Ectodermal cell (in vitro differentiated cells): Measurements from ENCODE around the gene IQGAP3.

Experiments
- H3K27ac ChIP-seq: 2 replicates; pipeline ENCODE4 v1.7.0; 2013; ENCODE audit warnings: mild to moderate bottlenecking, low read depth, low read length; ENCODE audit not compliant: insufficient read depth, poor library complexity, severe bottlenecking
- H3K27me3 ChIP-seq: 2 replicates; pipeline ENCODE4 v1.7.0; 2013; ENCODE audit warnings: mild to moderate bottlenecking, low read length; ENCODE audit not compliant: insufficient read depth, control insufficient read depth, poor library complexity, severe bottlenecking
- H3K36me3 ChIP-seq: one replicate; pipeline ENCODE4 v1.7.0; 2013; ENCODE audit warnings: low read length; ENCODE audit not compliant: control insufficient read depth, insufficient read depth
- H3K4me1 ChIP-seq: one replicate; pipeline ENCODE4 v1.7.0; 2013; ENCODE audit warnings: low read length; ENCODE audit not compliant: control insufficient read depth, insufficient read depth
- H3K4me3 ChIP-seq: 2 replicates; pipeline ENCODE4 v1.7.0; 2013; ENCODE audit warnings: low read depth, low read length, control low read depth; ENCODE audit not compliant: insufficient read depth
- H3K9me3 ChIP-seq: 2 replicates; pipeline ENCODE4 v1.7.0; 2013; ENCODE audit warnings: mild to moderate bottlenecking, low read length, moderate library complexity; ENCODE audit not compliant: control insufficient read depth
- WGBS, 2 experiments: methylation state at CpG; one replicate each; pipeline ENCODE4 v1.1.7; 2013; ENCODE audit warnings: missing lambda C conversion rate in 2 of 2; 5-methylcytosine and 5-hydroxymethylcytosine counted together

Gene IQGAP3

GRCh38 chr1:156543066-156543465, 29.3 kb downstream of the IQGAP3 start:
- no peaks in the 10 kb centered on the region for H3K9me3 ChIP-seq
- H3K27ac ChIP-seq, result no peak overlapping the region
- H3K4me3 ChIP-seq, result no peak overlapping the region
- H3K27me3 ChIP-seq, result no peaks in the 10 kb centered on the region
- peaks cover 20% of the 10 kb centered on the region for H3K36me3 ChIP-seq
- WGBS, 2 experiments, result 96 to 98% methylated on average over 1 of the region's 1 CpG
- no peaks in the 10 kb centered on the region for H3K4me1 ChIP-seq

- Histone ChIP-seq H3K27me3 (no peaks in the 10 kb centered on the region), H3K4me3 (no peak overlapping the region), H3K4me1 (no peaks in the 10 kb centered on the region), H3K9me3 (no peaks in the 10 kb centered on the region), H3K36me3 (peaks cover 27% of the 10 kb centered on the region), H3K27ac (no peak overlapping the region)
- 91 to 94% methylated on average over 2 of the region's 2 CpGs for WGBS, 2 experiments
Observed at GRCh38 chr1:156540955-156541354, 31.4 kb downstream of the IQGAP3 start.

GRCh38 chr1:156539818-156540355, 32.5 kb downstream of the IQGAP3 start:
- Histone ChIP-seq H3K27ac (no peak overlapping the region), H3K9me3 (no peaks in the 10 kb centered on the region), H3K27me3 (no peaks in the 10 kb centered on the region), H3K4me3 (no peak overlapping the region), H3K4me1 (no peaks in the 10 kb centered on the region), H3K36me3 (peaks cover 27% of the 10 kb centered on the region)
- WGBS, 2 experiments, result 94 to 96% methylated on average over 4 of the region's 4 CpGs

- H3K4me1 ChIP-seq, result no peaks in the 10 kb centered on the region
- 83 to 87% methylated on average over 10 of the region's 10 CpGs for WGBS, 2 experiments
- no peaks in the 10 kb centered on the region for H3K27me3 ChIP-seq
- H3K27ac ChIP-seq, result no peak overlapping the region
- peaks cover 27% of the 10 kb centered on the region for H3K36me3 ChIP-seq
- H3K4me3 ChIP-seq, result no peak overlapping the region
- no peaks in the 10 kb centered on the region for H3K9me3 ChIP-seq
Observed at GRCh38 chr1:156538711-156539440, 33.5 kb downstream of the IQGAP3 start.

GRCh38 chr1:156537027-156537426, 35.3 kb downstream of the IQGAP3 start:
- Histone ChIP-seq H3K4me3 (no peak overlapping the region), H3K4me1 (no peaks in the 10 kb centered on the region), H3K27ac (no peak overlapping the region), H3K27me3 (no peaks in the 10 kb centered on the region), H3K9me3 (no peaks in the 10 kb centered on the region), H3K36me3 (peaks cover 36% of the 10 kb centered on the region)
- 95 to 96% methylated on average over 9 of the region's 9 CpGs for WGBS, 2 experiments

- Histone ChIP-seq H3K36me3 (peaks cover 38% of the 10 kb centered on the region), H3K27ac (no peak overlapping the region), H3K9me3 (no peaks in the 10 kb centered on the region), H3K4me1 (no peaks in the 10 kb centered on the region), H3K27me3 (no peaks in the 10 kb centered on the region), H3K4me3 (no peak overlapping the region)
- 94 to 98% methylated on average over 12 of the region's 12 CpGs for WGBS, 2 experiments
Observed at GRCh38 chr1:156534424-156535060, 37.8 kb downstream of the IQGAP3 start.

GRCh38 chr1:156533568-156534220, 38.7 kb downstream of the IQGAP3 start:
- Histone ChIP-seq H3K9me3 (no peaks in the 10 kb centered on the region), H3K4me1 (no peaks in the 10 kb centered on the region), H3K36me3 (peaks cover 37% of the 10 kb centered on the region), H3K27ac (no peak overlapping the region), H3K27me3 (no peaks in the 10 kb centered on the region), H3K4me3 (no peak overlapping the region)
- 94% methylated on average over 11 of the region's 11 CpGs for WGBS, 2 experiments

- 89 to 97% methylated on average over 4 of the region's 4 CpGs for WGBS, 2 experiments
- peaks cover 34% of the 10 kb centered on the region for H3K36me3 ChIP-seq
- H3K27ac ChIP-seq, result no peak overlapping the region
- H3K4me1 ChIP-seq, result no peaks in the 10 kb centered on the region
- H3K9me3 ChIP-seq, result no peaks in the 10 kb centered on the region
- H3K27me3 ChIP-seq, result no peaks in the 10 kb centered on the region
- H3K4me3 ChIP-seq, result no peak overlapping the region
Observed at GRCh38 chr1:156532374-156532773, 40.0 kb downstream of the IQGAP3 start.

GRCh38 chr1:156530006-156530405, 42.4 kb downstream of the IQGAP3 start:
- H3K4me3 ChIP-seq, result no peak overlapping the region
- H3K4me1 ChIP-seq, result no peaks in the 10 kb centered on the region
- no peaks in the 10 kb centered on the region for H3K9me3 ChIP-seq
- no peak overlapping the region for H3K27ac ChIP-seq
- no peaks in the 10 kb centered on the region for H3K27me3 ChIP-seq
- peaks cover 28% of the 10 kb centered on the region for H3K36me3 ChIP-seq
- 95 to 96% methylated on average over 18 of the region's 18 CpGs for WGBS, 2 experiments

- no peaks in the 10 kb centered on the region for H3K4me1 ChIP-seq
- H3K27me3 ChIP-seq, result no peaks in the 10 kb centered on the region
- 96% methylated on average over 8 of the region's 8 CpGs for WGBS, 2 experiments
- no peak overlapping the region for H3K4me3 ChIP-seq
- H3K27ac ChIP-seq, result no peak overlapping the region
- H3K36me3 ChIP-seq, result peaks cover 28% of the 10 kb centered on the region
- H3K9me3 ChIP-seq, result no peaks in the 10 kb centered on the region
Observed at GRCh38 chr1:156528875-156529425, 43.4 kb downstream of the IQGAP3 start.
